WERI-Rb-1 (cell line): ENCODE measurements around the gene CR2.
"Not testable (repeated sequence)": the region's sequence is repeated elsewhere in the genome, so short reads cannot be mapped to it uniquely, and the experiment has no call there.

Experiments
- DNase-seq: peaks from one replicate; pipeline ENCODE4 v3.0.0-alpha.2; 2020
- H3K27ac ChIP-seq: fragments of 250-450 bp; sonication (Bioruptor Pico); 2 replicates; pipeline ENCODE4 v1.5.1; 2020; ENCODE audit warnings: mild to moderate bottlenecking, moderate library complexity
- H3K27me3 ChIP-seq: fragments of 250-450 bp; sonication (Bioruptor Pico); 2 replicates; pipeline ENCODE4 v1.5.1; 2021; ENCODE audit warnings: mild to moderate bottlenecking, low read depth, moderate library complexity; ENCODE audit not compliant: insufficient read depth, severe bottlenecking
- H3K36me3 ChIP-seq: fragments of 250-450 bp; sonication (Bioruptor Pico); 2 replicates; pipeline ENCODE4 v1.5.1; 2020; ENCODE audit warnings: mild to moderate bottlenecking, moderate library complexity
- H3K4me3 ChIP-seq: 2 replicates; pipeline ENCODE4 v1.5.1; 2011; ENCODE audit warnings: low read depth, mild to moderate bottlenecking, control low read depth, low read length
- H3K9me3 ChIP-seq: fragments of 250-450 bp; sonication (Bioruptor Pico); 2 replicates; pipeline ENCODE4 v1.5.1; 2021; ENCODE audit warnings: mild to moderate bottlenecking, moderate library complexity; ENCODE audit not compliant: severe bottlenecking
- TF ChIP-seq, protein P1 (sequence below): IDR thresholded peaks from 2 replicates; pipeline ENCODE4 v1.5.1; 2011; ENCODE audit warnings: low read depth, mild to moderate bottlenecking, control low read depth, inconsistent platforms, low read length

The CR2 gene

DNA sequence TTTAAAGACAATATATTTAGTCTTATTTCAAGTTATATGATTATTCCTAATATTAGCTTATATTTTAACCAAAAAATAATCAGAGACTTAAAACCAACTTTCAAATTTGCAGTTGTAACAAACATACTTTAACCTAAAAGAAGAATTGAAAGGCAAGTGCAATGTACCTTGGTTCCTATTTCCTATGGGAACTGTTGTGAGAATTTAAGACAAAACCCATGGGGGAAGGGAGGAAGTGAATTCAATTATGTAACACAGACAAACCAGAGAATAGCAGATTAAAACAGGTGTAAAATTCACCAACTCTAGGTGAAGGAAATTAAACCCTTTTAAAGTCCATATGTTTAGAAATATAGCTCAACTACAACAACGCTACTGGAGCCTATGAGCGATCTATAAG lies 22.6 kb upstream of the CR2 start:
- Histone ChIP-seq H3K27me3 (peaks cover 100% of the 10 kb centered on the region), H3K9me3 (peaks cover 9% of the 10 kb centered on the region), H3K36me3 (no peaks in the 10 kb centered on the region), H3K4me3 (no peak overlapping the region), H3K27ac (no peak overlapping the region)
- DNase-seq = no peak
- TF ChIP-seq, protein P1, sequence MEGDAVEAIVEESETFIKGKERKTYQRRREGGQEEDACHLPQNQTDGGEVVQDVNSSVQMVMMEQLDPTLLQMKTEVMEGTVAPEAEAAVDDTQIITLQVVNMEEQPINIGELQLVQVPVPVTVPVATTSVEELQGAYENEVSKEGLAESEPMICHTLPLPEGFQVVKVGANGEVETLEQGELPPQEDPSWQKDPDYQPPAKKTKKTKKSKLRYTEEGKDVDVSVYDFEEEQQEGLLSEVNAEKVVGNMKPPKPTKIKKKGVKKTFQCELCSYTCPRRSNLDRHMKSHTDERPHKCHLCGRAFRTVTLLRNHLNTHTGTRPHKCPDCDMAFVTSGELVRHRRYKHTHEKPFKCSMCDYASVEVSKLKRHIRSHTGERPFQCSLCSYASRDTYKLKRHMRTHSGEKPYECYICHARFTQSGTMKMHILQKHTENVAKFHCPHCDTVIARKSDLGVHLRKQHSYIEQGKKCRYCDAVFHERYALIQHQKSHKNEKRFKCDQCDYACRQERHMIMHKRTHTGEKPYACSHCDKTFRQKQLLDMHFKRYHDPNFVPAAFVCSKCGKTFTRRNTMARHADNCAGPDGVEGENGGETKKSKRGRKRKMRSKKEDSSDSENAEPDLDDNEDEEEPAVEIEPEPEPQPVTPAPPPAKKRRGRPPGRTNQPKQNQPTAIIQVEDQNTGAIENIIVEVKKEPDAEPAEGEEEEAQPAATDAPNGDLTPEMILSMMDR = no peak

DNA sequence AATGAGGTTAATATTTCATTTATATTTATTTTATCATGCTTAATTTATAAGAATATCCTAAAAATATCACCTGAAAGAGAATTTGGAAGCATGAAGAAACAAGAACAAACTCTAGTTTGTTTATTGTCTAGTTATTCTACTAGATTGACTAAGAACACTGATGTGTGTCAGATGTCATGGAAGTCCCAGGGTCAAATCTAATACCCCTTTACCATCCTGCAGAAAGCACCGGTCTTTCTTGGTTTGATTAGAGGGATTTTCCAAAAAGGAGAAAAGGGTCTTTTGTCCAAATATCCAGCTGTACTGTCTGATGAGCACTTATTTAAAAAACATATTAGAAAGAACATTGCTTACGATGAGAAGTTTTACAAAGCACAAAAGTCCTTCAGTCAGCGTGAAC lies 20.7 kb upstream of the CR2 start:
- no peak overlapping the region for H3K4me3 ChIP-seq
- no peak overlapping the region for H3K27ac ChIP-seq
- H3K27me3 ChIP-seq = peaks cover 100% of the 10 kb centered on the region
- H3K36me3 ChIP-seq = no peaks in the 10 kb centered on the region
- TF ChIP-seq, protein P1 = no peak
- H3K9me3 ChIP-seq = peaks cover 7% of the 10 kb centered on the region
- DNase-seq = no peak

DNA sequence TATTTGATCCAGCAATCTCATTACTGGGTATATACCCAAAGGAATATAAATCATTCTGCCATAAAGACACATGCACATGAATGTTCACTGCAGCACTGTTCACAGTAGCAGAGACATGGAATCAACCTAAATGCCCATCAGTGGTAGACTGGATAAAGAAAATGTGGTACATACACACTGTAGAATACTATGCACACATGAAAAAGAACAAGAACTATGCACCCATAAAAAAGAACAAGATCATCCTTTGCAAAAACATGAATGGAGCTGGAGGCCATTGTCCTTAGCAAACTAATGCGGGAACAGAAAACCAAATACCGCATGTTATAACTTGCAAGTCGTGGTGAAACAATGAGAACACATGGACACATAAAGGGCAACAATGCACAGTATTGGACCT lies 17.4 kb upstream of the CR2 start:
- H3K27ac ChIP-seq, H3K36me3 ChIP-seq, H3K4me3 ChIP-seq, DNase-seq, H3K9me3 ChIP-seq: not testable (repeated sequence)
- peaks cover 99% of the 10 kb centered on the region for H3K27me3 ChIP-seq

DNA sequence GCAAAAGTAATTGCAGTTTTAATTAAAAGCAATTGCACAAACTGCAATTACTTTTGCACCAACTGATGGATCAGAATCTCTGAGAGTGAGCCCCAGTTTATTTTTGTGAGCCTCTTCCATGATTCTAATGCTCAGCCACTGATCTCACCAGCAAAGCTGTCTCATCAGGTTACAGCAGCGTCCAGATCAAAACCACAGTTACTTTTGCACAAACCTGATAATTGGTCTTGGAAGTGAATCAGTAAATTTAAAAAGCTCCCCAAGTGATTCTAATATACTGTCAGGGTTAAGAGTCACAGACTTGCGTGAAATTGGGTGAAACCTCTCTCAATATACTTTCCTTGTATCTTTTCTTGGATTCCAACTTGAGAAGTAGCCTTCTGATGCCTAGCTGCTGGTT lies 13.5 kb upstream of the CR2 start:
- Histone ChIP-seq H3K27me3 (peaks cover 99% of the 10 kb centered on the region), H3K9me3 (peaks cover 7% of the 10 kb centered on the region), H3K36me3 (no peaks in the 10 kb centered on the region), H3K27ac (no peak overlapping the region), H3K4me3 (no peak overlapping the region)
- TF ChIP-seq, protein P1 = no peak
- no peak for DNase-seq

DNA sequence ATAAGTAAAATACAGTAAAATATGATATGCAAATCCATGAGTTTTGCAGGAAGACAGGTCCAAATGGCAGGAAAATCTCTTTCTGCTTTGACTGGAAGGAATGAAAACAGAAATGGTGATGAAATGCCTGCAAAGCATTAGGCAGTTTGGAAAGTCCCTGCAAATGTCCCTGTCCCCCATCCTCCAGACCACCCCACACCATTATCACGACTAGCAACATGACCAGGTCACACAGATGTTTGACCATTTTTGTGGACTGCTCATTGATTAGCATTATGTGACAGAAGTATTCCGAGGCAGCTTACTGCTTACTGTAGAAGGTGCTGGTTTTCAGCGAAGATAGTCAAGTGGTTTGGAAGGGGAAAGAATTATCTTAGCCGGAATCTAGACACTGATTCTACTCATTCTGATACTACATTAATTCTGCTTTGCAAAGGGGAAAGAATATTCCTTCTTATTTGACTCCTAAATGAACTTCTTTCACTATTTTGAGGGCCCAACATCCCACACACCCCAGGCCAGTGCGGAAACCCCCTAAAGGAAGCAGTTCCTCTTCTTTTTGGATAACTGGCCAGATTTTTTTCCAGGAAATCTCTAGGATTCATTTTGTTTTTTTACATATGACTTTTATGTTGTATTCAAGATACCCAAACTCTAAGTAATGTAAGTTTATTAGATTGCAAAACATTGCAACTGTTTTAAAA lies 9.5 kb upstream of the CR2 start:
- no peak for DNase-seq
- no peak overlapping the region for H3K27ac ChIP-seq
- no peak overlapping the region for H3K4me3 ChIP-seq
- no peaks in the 10 kb centered on the region for H3K9me3 ChIP-seq
- TF ChIP-seq, protein P1 = no peak
- H3K27me3 ChIP-seq = peaks cover 97% of the 10 kb centered on the region
- H3K36me3 ChIP-seq = no peaks in the 10 kb centered on the region

DNA sequence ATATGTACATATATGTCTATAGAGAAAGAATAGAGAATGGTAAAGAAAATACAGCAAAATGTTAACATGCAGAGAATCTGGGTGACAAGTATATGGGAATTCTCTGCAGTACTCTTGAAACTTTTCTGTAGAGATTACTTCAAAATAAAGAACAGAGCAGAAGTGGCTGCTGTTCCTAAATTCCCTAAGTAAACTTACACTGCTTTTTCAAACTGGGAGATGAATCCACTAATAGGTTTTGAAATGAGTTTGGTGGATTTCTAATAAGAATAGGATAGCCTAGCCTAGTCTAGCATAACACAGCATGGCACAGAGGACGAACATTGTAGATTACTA lies 450 bp upstream of the CR2 start:
- Histone ChIP-seq H3K27ac (no peak overlapping the region), H3K36me3 (no peaks in the 10 kb centered on the region), H3K4me3 (no peak overlapping the region), H3K9me3 (peaks cover 9% of the 10 kb centered on the region), H3K27me3 (peaks cover 100% of the 10 kb centered on the region)
- DNase-seq = no peak
- TF ChIP-seq, protein P1 = no peak
